HepG2 (cell line): ENCODE results near the gene UNG. TPM values are rescaled to one million over a fixed set of nuclear protein-coding genes. Genes with fewer than 3 reads are reported as not detected.
A peak's percentile ranks its signal among the peaks of the same experiment; 100 is the strongest.

Experiments used
- ATAC-seq: fragments of 200-7000 bp; cut with Tn5 transposase; 3 replicates; pipeline ENCODE4 v1.9.1; 2020; ENCODE audit warnings: mild to moderate bottlenecking, moderate library complexity
- BruUV-seq: library from RNA; stranded (reverse); fragments of 400-500 nt; replicated peaks from 2 replicates; lab custom pipeline; 2021; lab: Mats Ljungman, UMichigan
- CTCF ChIA-PET: fragments of 300-600 bp; formaldehyde crosslinking; extraction: SDS; loops from one replicate; lab custom pipeline; 2021; ENCODE audit warnings: low total read pairs, inconsistent platforms, low intra/inter-chr PET ratio; lab: Yijun Ruan, JAX
- POLR2A ChIA-PET: fragments of 350-600 bp; sonication (Branson Sonifier 250); formaldehyde crosslinking; loops from one replicate; lab custom pipeline; 2020; ENCODE audit warnings: antibody characterized with exemption, inconsistent platforms; lab: Yijun Ruan, JAX
- DNase-seq: peaks from one replicate; pipeline ENCODE4 v3.0.0-alpha.2; 2015; ENCODE audit warnings: low spot score
- FAIRE-seq: peaks from 3 replicates; lab custom pipeline; 2011; peaks lifted over from hg19 to GRCh38; lab: Jason Lieb, UNC
- H2AFZ ChIP-seq: one replicate; pipeline ENCODE4 v1.6.1; 2011; ENCODE audit warnings: low read length, inconsistent platforms
- H3K27ac ChIP-seq: fragments of 300-600 bp; 3 replicates; pipeline ENCODE4 v1.8.0; 2011; ENCODE audit warnings: mixed run types, mild to moderate bottlenecking, mixed read lengths, low read length, inconsistent platforms; ENCODE audit not compliant: insufficient read depth; ENCODE audit errors: extremely low read length
- H3K27me3 ChIP-seq, 2 experiments: fragments of 200-600 bp in 1 of 2; 2 replicates in 1 of 2; 3 replicates in 1 of 2; pipeline versions ENCODE4 v1.6.0 to v1.8.0; 2011; ENCODE audit warnings: low read length in 2 of 2, mild to moderate bottlenecking in 2 of 2, moderate library complexity in 2 of 2, inconsistent platforms in 1 of 2; ENCODE audit not compliant: insufficient read depth in 2 of 2, control insufficient read depth in 1 of 2
- H3K36me3 ChIP-seq, 2 experiments: fragments of 200-600 bp in 1 of 2; replicated peaks in 1 of 2; 2 replicates in 1 of 2; 3 replicates in 1 of 2; pipeline versions ENCODE4 v1.5.1 to v1.8.0; 2011; ENCODE audit warnings: low read length in 2 of 2, inconsistent platforms in 1 of 2; ENCODE audit not compliant: insufficient read depth in 2 of 2, control insufficient read depth in 1 of 2
- H3K4me1 ChIP-seq: 2 replicates; pipeline ENCODE4 v1.5.1; 2012; ENCODE audit warnings: low read length, inconsistent platforms; ENCODE audit not compliant: insufficient read depth
- H3K4me2 ChIP-seq: 2 replicates; pipeline ENCODE4 v1.6.0; 2011; ENCODE audit warnings: low read depth, low read length, inconsistent platforms
- H3K4me3 ChIP-seq, 3 experiments: fragments of 200-600 bp in 1 of 3; sonication (generic), shearing (Covaris generic) in 1 of 3; replicated peaks in 1 of 3; 2 replicates each; pipeline ENCODE4 v1.5.1; 2011 to 2016; ENCODE audit warnings: low read length in 3 of 3, inconsistent platforms in 2 of 3, low read depth in 2 of 3, mild to moderate bottlenecking in 2 of 3, control low read depth in 1 of 3, mixed read lengths in 1 of 3; ENCODE audit not compliant: insufficient read depth in 1 of 3
- H3K79me2 ChIP-seq: one replicate; pipeline ENCODE4 v1.6.1; 2011; ENCODE audit warnings: low read length, inconsistent platforms; ENCODE audit not compliant: insufficient read depth
- H3K9ac ChIP-seq: 2 replicates; pipeline ENCODE4 v1.6.0; 2011; ENCODE audit warnings: mild to moderate bottlenecking, low read depth, low read length, inconsistent platforms; ENCODE audit not compliant: insufficient read depth
- H3K9me3 ChIP-seq: 2 replicates; pipeline ENCODE4 v1.5.1; 2012; ENCODE audit warnings: mild to moderate bottlenecking, low read length
- H4K20me1 ChIP-seq: 2 replicates; pipeline ENCODE4 v1.6.0; 2011; ENCODE audit warnings: inconsistent platforms, mild to moderate bottlenecking, low read length, moderate library complexity; ENCODE audit not compliant: insufficient read depth
- HNF4A ChIP-seq: sonication (generic); formaldehyde crosslinking; IDR thresholded peaks from 2 replicates; pipeline ENCODE4 v1.4.0; 2020; ENCODE audit warnings: missing genetic modification reagents
- HOXA5 ChIP-seq: sonication (generic); formaldehyde crosslinking; IDR thresholded peaks from 2 replicates; pipeline ENCODE4 v1.4.0; 2020; ENCODE audit warnings: missing genetic modification reagents
- KDM5B ChIP-seq: sonication (generic); formaldehyde crosslinking; IDR thresholded peaks from 2 replicates; pipeline ENCODE4 v1.4.0; 2020; ENCODE audit warnings: missing genetic modification reagents, mild to moderate bottlenecking, borderline replicate concordance
- PHF8 ChIP-seq: sonication (generic); formaldehyde crosslinking; IDR thresholded peaks from 2 replicates; pipeline ENCODE4 v1.5.0; 2020; ENCODE audit warnings: missing genetic modification reagents
- STAG1 ChIP-seq: sonication (generic); formaldehyde crosslinking; IDR thresholded peaks from 2 replicates; pipeline ENCODE4 v1.4.0; 2020; ENCODE audit warnings: missing genetic modification reagents
- TIGD3 ChIP-seq: sonication (generic); formaldehyde crosslinking; IDR thresholded peaks from 2 replicates; pipeline ENCODE4 v1.5.1; 2020; ENCODE audit warnings: mild to moderate bottlenecking, missing genetic modification reagents, borderline replicate concordance
- ZMYM4 ChIP-seq: sonication (generic); formaldehyde crosslinking; IDR thresholded peaks from 2 replicates; pipeline ENCODE4 v1.8.1; 2023; ENCODE audit warnings: mild to moderate bottlenecking, missing genetic modification reagents
- ZNF263 ChIP-seq: sonication (generic); formaldehyde crosslinking; IDR thresholded peaks from 2 replicates; pipeline ENCODE4 v1.4.0; 2020; ENCODE audit warnings: missing genetic modification reagents
- ZNF431 ChIP-seq: sonication (generic); formaldehyde crosslinking; IDR thresholded peaks from 2 replicates; pipeline ENCODE4 v1.9.0; 2022; ENCODE audit warnings: missing genetic modification reagents, low read depth, mild to moderate bottlenecking, borderline replicate concordance
- ZNF563 ChIP-seq: sonication (generic); formaldehyde crosslinking; IDR thresholded peaks from 2 replicates; pipeline ENCODE4 v1.8.0; 2022; ENCODE audit warnings: mild to moderate bottlenecking, moderate library complexity, missing genetic modification reagents
- ZNF570 ChIP-seq: sonication (generic); formaldehyde crosslinking; IDR thresholded peaks from 2 replicates; pipeline ENCODE4 v1.4.0; 2020; ENCODE audit warnings: mild to moderate bottlenecking, missing genetic modification reagents, borderline replicate concordance
- WGBS: methylation state at CpG from one replicate; pipeline ENCODE4 v1.1.6; 2017; ENCODE audit warnings: low lambda C conversion rate; 5-methylcytosine and 5-hydroxymethylcytosine counted together
- in situ Hi-C: cut with HindIII; loops from 2 replicates; pipeline ENCODE4 v1.10.0; 2017; ENCODE audit warnings: low pct_unique_long_range_greater_than_20kb; ENCODE audit not compliant: extremely low pct_ligation_motif_present
- intact Hi-C: fragments of 100-400 bp; cut with micrococcal nuclease; formaldehyde crosslinking; loops from one replicate; pipeline ENCODE4 v1.10.0; 2022; ENCODE audit not compliant: unreplicated experiment
- polyA plus RNA-seq, 8 experiments: library from polyadenylated mRNA; depleted of rRNA in 3 of 8; stranded (reverse) in 7 of 8; unstranded in 1 of 8; fragments of >200 nt; fragmentation: Illumina TruSeq in 4 of 8; extraction: Trizol in 4 of 8; gene quantifications; 2 replicates each; pipeline versions ENCODE4 v1.2.1 to v1.2.3, GENCODE V29; 2011 to 2016; ENCODE audit warnings: low read depth in 4 of 8, missing spikeins in 1 of 8, mixed read lengths in 1 of 8; ENCODE audit not compliant: insufficient read depth in 1 of 8
- total RNA-seq, 5 experiments: library from RNA; depleted of rRNA; stranded (reverse); fragments of >200 nt; fragmentation: Illumina TruSeq; extraction: Trizol; gene quantifications; 2 replicates each; pipeline ENCODE4 v1.2.3, GENCODE V29; 2016; ENCODE audit warnings: low read depth in 1 of 5
- TF ChIP-seq, protein P1 (sequence below): sonication (generic); formaldehyde crosslinking; IDR thresholded peaks from 2 replicates; pipeline ENCODE4 v1.4.0; 2020; ENCODE audit warnings: mild to moderate bottlenecking, missing genetic modification reagents
- TF ChIP-seq, protein P2 (sequence below): sonication (generic); formaldehyde crosslinking; IDR thresholded peaks from 2 replicates; pipeline ENCODE4; 2020; ENCODE audit warnings: missing genetic modification reagents, mild to moderate bottlenecking, borderline replicate concordance

Gene UNG
- total and polyA plus RNA-seq, 2 of the 13 experiments (the other 11 are each of a cell fraction or from before 2014, with no cell fraction given): 23.3 to 114 TPM

DNA sequence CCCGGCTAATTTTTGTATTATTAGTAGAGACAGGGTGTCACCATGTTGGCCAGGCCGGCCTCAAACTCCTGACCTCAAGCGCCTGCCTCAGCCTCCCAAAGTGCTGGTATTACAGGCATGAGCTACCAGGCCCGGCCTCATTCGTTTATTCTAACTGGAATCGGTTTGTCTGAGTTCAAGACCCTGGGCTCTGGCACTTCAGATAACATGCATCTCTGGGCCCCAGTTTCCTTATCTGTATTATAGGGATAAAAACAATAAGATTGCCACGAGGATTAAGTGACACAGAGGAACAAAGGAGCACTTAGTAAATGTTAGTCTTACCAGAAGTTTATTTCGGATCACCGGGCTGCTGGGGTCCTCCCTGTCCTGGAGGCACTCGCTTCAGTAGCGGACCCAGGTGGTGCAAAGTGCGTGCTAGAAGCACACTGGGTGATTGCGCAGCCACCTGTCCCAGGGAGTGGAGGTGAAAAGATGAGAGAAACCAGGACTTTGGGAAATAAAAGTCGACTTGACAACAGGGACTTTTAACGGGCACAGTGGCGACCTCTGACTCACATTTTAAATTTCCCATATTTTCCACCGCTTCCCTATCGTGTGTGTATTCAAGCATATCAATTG, 56.5 kb downstream of the UNG start (continued):
- TF ChIP-seq, protein P1, sequence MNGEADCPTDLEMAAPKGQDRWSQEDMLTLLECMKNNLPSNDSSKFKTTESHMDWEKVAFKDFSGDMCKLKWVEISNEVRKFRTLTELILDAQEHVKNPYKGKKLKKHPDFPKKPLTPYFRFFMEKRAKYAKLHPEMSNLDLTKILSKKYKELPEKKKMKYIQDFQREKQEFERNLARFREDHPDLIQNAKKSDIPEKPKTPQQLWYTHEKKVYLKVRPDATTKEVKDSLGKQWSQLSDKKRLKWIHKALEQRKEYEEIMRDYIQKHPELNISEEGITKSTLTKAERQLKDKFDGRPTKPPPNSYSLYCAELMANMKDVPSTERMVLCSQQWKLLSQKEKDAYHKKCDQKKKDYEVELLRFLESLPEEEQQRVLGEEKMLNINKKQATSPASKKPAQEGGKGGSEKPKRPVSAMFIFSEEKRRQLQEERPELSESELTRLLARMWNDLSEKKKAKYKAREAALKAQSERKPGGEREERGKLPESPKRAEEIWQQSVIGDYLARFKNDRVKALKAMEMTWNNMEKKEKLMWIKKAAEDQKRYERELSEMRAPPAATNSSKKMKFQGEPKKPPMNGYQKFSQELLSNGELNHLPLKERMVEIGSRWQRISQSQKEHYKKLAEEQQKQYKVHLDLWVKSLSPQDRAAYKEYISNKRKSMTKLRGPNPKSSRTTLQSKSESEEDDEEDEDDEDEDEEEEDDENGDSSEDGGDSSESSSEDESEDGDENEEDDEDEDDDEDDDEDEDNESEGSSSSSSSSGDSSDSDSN: 0 out of 2 replicates have a peak, but pooled peaks have one; percentile 15
- TF ChIP-seq PHF8 (CRISPR knock-in tag) (0 out of 2 replicates have a peak, but pooled peaks have one; percentile 41), HNF4A (peak; percentile 42), ZNF263 (CRISPR knock-in tag) (0 out of 2 replicates have a peak, but pooled peaks have one; percentile 24)
- TF ChIP-seq, all 625 proteins: peak for 28

GRCh38 chr12:109154451-109155438, 57.3 kb downstream of the UNG start:
- ATAC-seq: peak; percentile 96
- ChIA-PET POLR2A (interaction anchor here (0.6 to 2.2 kb wide), 14 partner anchors 9 to 123 kb away, joined by 3 to 22 read pairs (median 3); partner anchors contain the start of gene ACACB), CTCF (no interaction called here)
- H3K27me3 ChIP-seq: no peaks in the 10 kb centered on the region
- H3K9ac ChIP-seq: peak overlapping the region; percentile 62
- no peaks in the 10 kb centered on the region for H3K9me3 ChIP-seq
- no TSS peak for BruUV-seq
- peak overlapping the region; percentile 86 for H3K4me2 ChIP-seq
- WGBS: 29% methylated on average over 16 of the region's 61 CpGs
- peak; percentile 51 for DNase-seq
- H3K27ac ChIP-seq: peak overlapping the region; percentile 64
- H3K4me3 ChIP-seq: peak overlapping the region; percentile 62 to 77 (median 75)
- H2AFZ ChIP-seq: peak overlapping the region; percentile 82
- intact Hi-C loops (loop anchor here (5.0 kb wide), 1 partner anchor 37 kb away; the partner anchor contains the start of gene ACACB), in situ Hi-C loops (no loop called here)
- H3K4me1 ChIP-seq: peaks cover 33% of the 10 kb centered on the region
- H4K20me1 ChIP-seq: no peaks in the 10 kb centered on the region
- H3K36me3 ChIP-seq: no peaks in the 10 kb centered on the region
- FAIRE-seq: peak; percentile 61
- no peaks in the 10 kb centered on the region for H3K79me2 ChIP-seq
- TF ChIP-seq TIGD3 (CRISPR knock-in tag) (no peak), STAG1 (CRISPR knock-in tag) (peak; percentile 22; the same call in 1 of the 2 replicates), ZNF570 (CRISPR knock-in tag) (no peak), ZNF563 (CRISPR knock-in tag) (0 out of 2 replicates have a peak, but pooled peaks have one; percentile 22), ZNF431 (CRISPR knock-in tag) (0 out of 2 replicates have a peak, but pooled peaks have one; percentile 21), KDM5B (CRISPR knock-in tag) (peak; percentile 26; the same call in 1 of the 2 replicates), ZMYM4 (CRISPR knock-in tag) (peak; percentile 22; the same call in 1 of the 2 replicates), HOXA5 (CRISPR knock-in tag) (no peak)
- TF ChIP-seq, protein P2, sequence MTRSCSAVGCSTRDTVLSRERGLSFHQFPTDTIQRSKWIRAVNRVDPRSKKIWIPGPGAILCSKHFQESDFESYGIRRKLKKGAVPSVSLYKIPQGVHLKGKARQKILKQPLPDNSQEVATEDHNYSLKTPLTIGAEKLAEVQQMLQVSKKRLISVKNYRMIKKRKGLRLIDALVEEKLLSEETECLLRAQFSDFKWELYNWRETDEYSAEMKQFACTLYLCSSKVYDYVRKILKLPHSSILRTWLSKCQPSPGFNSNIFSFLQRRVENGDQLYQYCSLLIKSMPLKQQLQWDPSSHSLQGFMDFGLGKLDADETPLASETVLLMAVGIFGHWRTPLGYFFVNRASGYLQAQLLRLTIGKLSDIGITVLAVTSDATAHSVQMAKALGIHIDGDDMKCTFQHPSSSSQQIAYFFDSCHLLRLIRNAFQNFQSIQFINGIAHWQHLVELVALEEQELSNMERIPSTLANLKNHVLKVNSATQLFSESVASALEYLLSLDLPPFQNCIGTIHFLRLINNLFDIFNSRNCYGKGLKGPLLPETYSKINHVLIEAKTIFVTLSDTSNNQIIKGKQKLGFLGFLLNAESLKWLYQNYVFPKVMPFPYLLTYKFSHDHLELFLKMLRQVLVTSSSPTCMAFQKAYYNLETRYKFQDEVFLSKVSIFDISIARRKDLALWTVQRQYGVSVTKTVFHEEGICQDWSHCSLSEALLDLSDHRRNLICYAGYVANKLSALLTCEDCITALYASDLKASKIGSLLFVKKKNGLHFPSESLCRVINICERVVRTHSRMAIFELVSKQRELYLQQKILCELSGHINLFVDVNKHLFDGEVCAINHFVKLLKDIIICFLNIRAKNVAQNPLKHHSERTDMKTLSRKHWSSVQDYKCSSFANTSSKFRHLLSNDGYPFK: peak; percentile 18; the same call in 1 of the 2 replicates
